Jurkat, Clone E6-1 (cell line): Measurements from ENCODE around the gene TRIM9.
"Not testable (repeated sequence)": the region's sequence is repeated elsewhere in the genome, so short reads cannot be mapped to it uniquely, and the experiment has no call there.

Source experiments
- DNase-seq: peaks from one replicate; pipeline ENCODE4 v3.0.0-alpha.2; 2011; ENCODE audit warnings: low read depth, low spot score
- H3K4me3 ChIP-seq: 2 replicates; pipeline ENCODE4 v1.5.1; 2011; ENCODE audit warnings: mild to moderate bottlenecking, low read length, control low read depth, moderate library complexity

The TRIM9 gene

DNA sequence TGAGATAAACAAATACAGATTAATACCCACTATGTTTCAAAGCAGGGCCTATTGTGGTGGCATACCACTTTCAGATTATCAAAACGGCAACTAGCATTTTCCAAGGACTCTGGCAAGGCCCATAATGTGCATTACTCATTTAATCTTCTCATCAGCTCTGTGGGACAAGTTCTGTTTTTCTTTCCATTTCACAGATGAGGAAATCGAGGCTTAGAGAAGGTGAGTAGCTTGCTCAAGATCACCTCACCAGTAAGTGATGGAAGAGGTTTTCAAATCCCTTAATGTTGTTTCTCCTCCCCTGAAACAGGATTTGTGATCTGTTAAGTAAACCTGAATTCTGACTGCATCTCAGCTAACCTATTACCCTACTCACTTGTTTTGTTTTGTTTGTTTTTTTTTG, 146.7 kb downstream of the TRIM9 start:
- H3K4me3 ChIP-seq, result no peak overlapping the region
- no peak for DNase-seq

DNA sequence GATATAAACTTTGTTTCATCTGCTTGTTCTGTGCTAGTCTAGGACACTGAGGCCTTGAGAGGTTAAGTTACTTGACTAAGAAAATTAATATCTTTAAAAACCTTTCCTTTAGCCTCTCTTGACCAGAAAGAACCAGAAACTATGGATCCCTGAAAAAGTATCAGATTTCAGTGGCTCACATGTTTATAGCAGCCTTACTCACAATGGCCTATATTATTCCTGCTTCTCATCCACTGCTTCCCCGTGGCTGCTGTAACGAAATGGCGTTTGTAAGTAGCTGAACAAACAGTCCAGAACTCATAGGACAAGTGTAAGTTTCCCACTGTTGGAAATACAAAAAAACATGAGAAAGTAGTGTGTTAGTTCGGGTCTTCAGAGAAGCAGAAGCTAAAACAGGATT, 147.5 kb downstream of the TRIM9 start:
- no peak overlapping the region for H3K4me3 ChIP-seq
- DNase-seq, result no peak

- no peak overlapping the region for H3K4me3 ChIP-seq
- DNase-seq, result no peak
Observed at GRCh38 chr14:50946234-50946935, 148.5 kb downstream of the TRIM9 start.

DNA sequence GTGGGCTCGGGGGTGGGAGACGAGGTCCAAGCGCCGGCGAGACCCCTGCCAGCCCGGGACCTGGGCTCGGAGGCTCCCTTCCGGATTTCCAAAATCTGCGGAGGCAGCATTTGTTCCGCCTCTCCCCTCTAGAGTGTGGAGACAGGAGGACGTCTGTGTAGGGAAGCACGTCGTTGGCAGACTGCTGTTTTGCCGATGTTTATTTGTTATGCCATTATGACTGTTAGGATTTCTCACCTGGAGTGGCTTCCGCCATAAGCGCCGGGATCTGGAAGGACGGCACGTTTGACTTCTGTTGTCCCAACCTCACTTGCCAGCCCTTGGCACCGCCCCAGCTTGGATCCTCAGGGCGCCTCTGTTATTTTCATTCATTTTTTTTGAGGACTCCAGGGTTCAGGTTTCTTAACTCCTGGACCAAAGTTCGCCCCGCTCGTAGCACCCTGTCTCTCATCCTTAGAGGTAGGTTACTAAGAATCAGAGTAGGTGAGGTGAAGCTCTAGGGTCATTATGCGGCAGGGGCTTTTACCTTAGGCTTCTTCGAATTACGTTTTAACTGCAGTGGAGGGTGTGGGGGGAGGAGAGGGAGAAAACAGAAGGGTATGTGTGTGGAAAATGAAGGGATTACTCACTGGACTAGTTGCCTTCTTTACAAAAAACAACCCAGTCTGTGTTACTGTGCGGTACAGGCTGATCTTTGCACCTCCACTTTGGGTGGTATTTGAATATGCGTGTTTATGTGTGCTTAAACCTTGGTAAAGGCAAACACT, 150.1 kb downstream of the TRIM9 start:
- no peak for DNase-seq
- H3K4me3 ChIP-seq, result peak overlapping the region; percentile 53

DNA sequence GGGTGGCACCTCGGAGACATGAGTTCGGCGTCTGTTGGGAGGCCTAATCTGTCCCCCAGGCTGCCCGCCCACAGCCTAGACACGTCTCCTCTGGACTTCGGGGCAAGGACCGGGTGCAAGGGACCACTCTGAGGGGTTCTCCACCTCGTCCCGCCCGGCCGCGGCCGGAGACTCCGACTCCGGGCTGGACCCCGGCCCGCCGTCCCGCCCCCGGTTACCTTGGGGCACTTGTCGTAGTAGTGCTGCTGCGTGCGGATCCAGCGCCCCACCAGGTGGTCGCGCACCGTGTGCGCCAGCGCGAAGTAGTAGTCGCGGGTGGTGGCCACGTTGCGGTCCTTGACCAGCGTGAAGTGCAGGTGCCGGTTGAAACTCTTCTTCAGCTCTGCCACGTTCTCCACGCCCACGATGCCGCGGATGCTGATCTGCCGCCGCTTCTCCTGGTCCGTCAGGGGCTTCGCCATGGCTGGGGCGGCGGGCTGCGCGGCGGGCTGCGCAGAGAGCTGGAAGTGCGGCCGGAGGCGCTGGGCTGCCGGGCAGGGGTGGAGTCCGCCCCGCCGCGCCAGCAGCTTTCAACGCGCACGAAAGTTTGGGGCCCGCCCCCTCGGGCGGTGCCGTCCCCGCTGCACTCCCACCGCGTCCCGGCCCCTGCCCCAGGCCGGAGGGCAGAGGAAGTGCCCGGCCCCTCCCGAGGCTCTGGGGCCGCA, 150.8 kb downstream of the TRIM9 start, which contains the start of gene PYGL:
Gene PYGL, minus strand, starts transcription at position 541 of the 704 bp plus-strand sequence. Its CDS starts 80 bp downstream, at position 461.
- DNase-seq, result no peak
- peak within 1 kb of the TSS; percentile 53 for H3K4me3 ChIP-seq

DNA sequence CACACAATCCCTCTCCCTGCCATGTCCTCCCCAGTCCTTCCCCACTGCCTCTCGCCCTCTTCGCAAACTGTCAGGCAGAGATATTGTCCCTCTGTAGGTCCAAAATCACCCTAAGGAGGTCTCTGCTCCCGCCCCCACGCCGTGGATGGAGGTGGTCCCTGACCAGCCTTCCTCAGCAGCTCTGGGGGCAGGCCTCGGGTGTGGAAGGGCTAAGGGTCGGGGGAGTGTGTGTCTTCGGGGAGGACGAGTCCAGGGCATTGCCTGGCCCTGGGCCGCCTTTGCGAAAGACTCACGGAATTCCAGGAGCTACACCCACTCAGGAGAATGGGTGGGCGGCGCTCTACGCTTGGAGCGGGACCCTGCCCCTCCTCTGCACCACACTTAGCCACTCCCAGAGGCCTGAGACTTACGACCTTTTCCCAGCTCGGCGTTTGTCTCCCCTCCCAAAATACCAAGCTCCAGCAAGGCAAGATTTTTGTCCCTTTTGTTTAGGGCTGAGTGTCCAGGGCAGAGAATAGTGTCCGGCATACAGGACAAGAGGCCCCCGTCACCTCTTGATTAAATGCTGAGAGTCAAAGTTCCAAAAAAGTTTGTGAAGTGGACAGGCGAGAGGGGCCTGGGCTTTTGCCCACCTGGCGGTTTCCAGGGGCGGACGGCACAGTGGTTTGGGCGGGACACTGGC, 151.5 kb downstream of the TRIM9 start:
- DNase-seq, result no peak

DNA sequence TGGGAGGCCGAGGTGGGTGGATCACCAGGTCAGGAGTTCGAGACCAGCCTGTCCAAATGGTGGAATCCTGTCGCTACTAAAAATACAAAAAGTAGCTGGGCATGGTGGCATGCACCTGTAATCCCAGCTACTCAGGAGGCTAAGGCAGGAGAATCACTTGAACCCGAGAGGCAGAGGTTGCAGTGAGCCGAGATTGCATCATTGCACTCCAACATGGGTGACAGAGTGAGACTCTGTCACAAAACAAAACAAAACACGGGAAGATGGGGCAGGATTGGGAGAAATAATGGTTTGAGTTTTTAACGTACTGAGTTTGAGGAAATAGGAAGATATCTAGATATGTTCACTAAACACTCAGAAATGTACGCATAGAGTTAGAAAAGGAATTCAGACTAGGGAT, 153.3 kb downstream of the TRIM9 start:
- not testable (repeated sequence) for H3K4me3 ChIP-seq, DNase-seq

More for the DNA sequence above, 151.5 kb downstream of the TRIM9 start:
- no peak overlapping the region for H3K4me3 ChIP-seq

DNA sequence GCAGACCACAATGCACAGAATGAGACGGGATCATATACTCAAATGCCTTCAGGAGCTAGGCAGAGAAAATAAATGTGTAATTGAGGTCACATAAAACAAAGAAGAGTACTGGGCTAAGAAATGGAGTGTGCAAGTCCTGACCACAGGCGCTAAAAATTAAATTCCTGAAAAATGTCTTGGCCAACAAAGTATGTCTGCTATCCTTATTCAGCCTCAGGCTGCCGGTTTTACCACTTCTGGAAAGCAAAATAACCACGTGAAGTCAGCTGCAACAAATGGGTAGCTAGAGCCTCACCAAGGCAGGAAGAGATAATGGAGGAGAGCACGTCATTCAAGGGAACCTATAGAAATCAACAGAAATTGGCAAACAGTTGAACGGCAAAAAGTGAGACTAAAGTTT, 153.8 kb downstream of the TRIM9 start:
- no peak overlapping the region for H3K4me3 ChIP-seq
- no peak for DNase-seq

- no peak overlapping the region for H3K4me3 ChIP-seq
- DNase-seq, result no peak
Observed at GRCh38 chr14:50937800-50938199, 157.1 kb downstream of the TRIM9 start.

- no peak overlapping the region for H3K4me3 ChIP-seq
- no peak for DNase-seq
Observed at GRCh38 chr14:50937325-50937724, 157.6 kb downstream of the TRIM9 start.

GRCh38 chr14:50936882-50937281, 158.0 kb downstream of the TRIM9 start:
- no peak for DNase-seq
- H3K4me3 ChIP-seq, result no peak overlapping the region

DNA sequence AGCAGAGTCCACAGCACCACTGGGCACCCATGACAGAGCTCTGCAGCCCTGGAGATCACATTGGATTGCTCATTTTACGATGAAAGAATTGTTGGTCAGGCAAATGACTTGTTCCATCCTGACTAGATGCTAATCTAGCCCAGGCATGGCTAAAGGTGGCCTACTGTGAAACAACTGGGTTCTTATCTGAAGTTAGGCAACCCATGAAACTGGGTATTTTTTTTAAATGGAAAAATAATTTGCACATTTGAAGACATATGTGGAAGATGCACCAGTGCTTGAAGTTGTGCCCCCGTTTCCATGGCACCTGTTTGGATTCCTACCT, 158.9 kb downstream of the TRIM9 start:
- DNase-seq, result no peak
- H3K4me3 ChIP-seq, result no peak overlapping the region

DNA sequence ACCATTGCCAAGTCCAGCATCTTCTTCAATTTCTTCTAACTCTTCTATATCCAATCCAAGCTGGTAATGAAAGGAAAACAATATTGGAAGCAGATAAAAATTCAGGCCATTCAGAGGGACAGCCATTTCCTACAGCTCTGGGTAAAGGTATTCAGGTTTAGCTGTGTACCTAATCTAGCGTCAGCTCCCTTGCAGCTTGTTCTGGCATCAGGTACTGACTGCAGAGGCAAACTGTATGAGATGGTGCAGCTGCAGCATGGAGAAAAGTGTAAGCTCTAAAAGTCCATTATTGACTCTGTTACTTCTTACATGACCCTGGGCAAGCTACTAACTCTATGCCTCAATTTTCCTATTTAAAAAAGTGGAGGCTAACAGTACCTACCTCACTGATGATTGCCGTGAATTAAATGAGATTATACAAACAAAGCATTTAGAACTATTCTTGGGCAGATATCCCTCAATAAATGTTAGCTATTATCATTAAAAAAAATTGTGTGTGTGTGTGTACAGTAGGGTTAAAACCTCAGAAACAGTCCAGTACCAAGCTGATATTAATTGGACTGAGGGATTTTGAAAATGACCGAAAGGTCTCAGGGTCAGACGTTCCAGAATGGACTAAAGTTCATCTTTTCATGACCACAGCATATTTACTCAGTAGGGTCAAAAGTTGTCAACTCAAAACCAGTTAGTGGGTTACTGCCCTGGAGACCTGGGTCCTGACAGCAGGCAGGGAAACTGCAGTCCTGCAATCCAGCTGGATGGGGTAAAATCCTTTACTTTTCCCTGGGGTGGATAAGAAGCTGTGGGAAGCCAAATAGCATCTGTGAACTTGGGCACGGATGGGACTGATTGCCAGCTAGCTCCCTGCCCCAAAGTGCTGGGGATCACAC, 159.5 kb downstream of the TRIM9 start:
- no peak for DNase-seq
- no peak overlapping the region for H3K4me3 ChIP-seq

- DNase-seq, result no peak
- H3K4me3 ChIP-seq, result no peak overlapping the region
Observed at GRCh38 chr14:50932592-50933495, 162.1 kb downstream of the TRIM9 start.

GRCh38 chr14:50932156-50932555, 162.7 kb downstream of the TRIM9 start:
- DNase-seq, result no peak
- H3K4me3 ChIP-seq, result no peak overlapping the region

GRCh38 chr14:50931559-50931958, 163.3 kb downstream of the TRIM9 start:
- no peak overlapping the region for H3K4me3 ChIP-seq
- no peak for DNase-seq

DNA sequence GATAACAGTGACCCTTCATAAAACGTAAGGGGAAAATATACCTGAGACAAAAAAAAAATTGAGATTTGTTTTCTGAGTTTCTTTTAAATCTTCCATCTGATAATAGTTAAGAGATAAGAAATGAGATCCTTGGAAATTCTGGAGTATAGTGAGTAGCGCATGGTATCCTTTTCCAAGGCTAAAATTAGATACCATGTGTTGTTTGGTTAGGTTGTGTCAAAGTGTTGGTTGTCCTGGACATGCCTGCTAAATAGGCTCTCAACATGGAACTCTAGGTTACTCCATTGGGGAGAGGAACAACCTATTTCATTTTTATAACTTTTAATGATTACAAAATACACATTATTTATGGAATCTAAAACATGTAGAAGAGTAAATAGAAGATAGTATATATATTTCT, 165.4 kb downstream of the TRIM9 start:
- no peak overlapping the region for H3K4me3 ChIP-seq
- DNase-seq, result no peak
